ENCODE results near the gene SSTR5. TPM values are rescaled to one million over a fixed set of nuclear protein-coding genes. Genes with fewer than 3 reads are reported as not detected.

Gene SSTR5
- total RNA-seq, 2 experiments from 2014 or later, result not detected

- CTCF ChIA-PET, result no interaction called here
- no peaks in the 10 kb centered on the region for H3K4me1 Mint-ChIP-seq
- no peaks in the 10 kb centered on the region for H3K27me3 Mint-ChIP-seq
- POLR2A ChIA-PET, result no interaction called here
- H3K9me3 Mint-ChIP-seq, result no peaks in the 10 kb centered on the region
- H3K36me3 Mint-ChIP-seq (ENCODE audit: low read depth), result no peaks in the 10 kb centered on the region
- H3K4me3 Mint-ChIP-seq, result no peak overlapping the region
- DNase-seq, result no peak
- H3K27ac Mint-ChIP-seq, result no peak overlapping the region
Observed at GRCh38 chr16:1120577-1120941, 48.0 kb downstream of the SSTR5 start.

GRCh38 chr16:1121009-1121408 is 48.5 kb downstream of the SSTR5 start:
- no peaks in the 10 kb centered on the region for H3K9me3 Mint-ChIP-seq
- ChIA-PET CTCF (interaction anchor here (0.6 kb wide), 1 partner anchor 176 kb away, joined by 3 read pairs; no protein-coding TSS in a partner anchor), POLR2A (no interaction called here)
- no peak overlapping the region for H3K27ac Mint-ChIP-seq
- H3K36me3 Mint-ChIP-seq (ENCODE audit: low read depth), result no peaks in the 10 kb centered on the region
- no peak overlapping the region for H3K4me3 Mint-ChIP-seq
- DNase-seq, result no peak
- no peaks in the 10 kb centered on the region for H3K4me1 Mint-ChIP-seq
- no peaks in the 10 kb centered on the region for H3K27me3 Mint-ChIP-seq

- H3K27ac Mint-ChIP-seq, result no peak overlapping the region
- no peaks in the 10 kb centered on the region for H3K4me1 Mint-ChIP-seq
- H3K9me3 Mint-ChIP-seq, result no peaks in the 10 kb centered on the region
- DNase-seq, result no peak
- H3K4me3 Mint-ChIP-seq, result no peak overlapping the region
- H3K27me3 Mint-ChIP-seq, result no peaks in the 10 kb centered on the region
- POLR2A ChIA-PET, result no interaction called here
- CTCF ChIA-PET, result interaction anchor here (0.6 kb wide), 1 partner anchor 175 kb away, joined by 3 read pairs; no protein-coding TSS in a partner anchor
- no peaks in the 10 kb centered on the region for H3K36me3 Mint-ChIP-seq (ENCODE audit: low read depth)
Observed at GRCh38 chr16:1121601-1122397, 49.3 kb downstream of the SSTR5 start.

GRCh38 chr16:1122398-1122765 is 49.8 kb downstream of the SSTR5 start:
- H3K27ac Mint-ChIP-seq, result no peak overlapping the region
- CTCF ChIA-PET, result interaction anchor here (0.6 kb wide), 1 partner anchor 330 kb away, joined by 3 read pairs; no protein-coding TSS in a partner anchor
- H3K27me3 Mint-ChIP-seq, result no peaks in the 10 kb centered on the region
- DNase-seq, result no peak
- POLR2A ChIA-PET, result no interaction called here
- H3K4me3 Mint-ChIP-seq, result no peak overlapping the region
- H3K36me3 Mint-ChIP-seq (ENCODE audit: low read depth), result no peaks in the 10 kb centered on the region
- no peaks in the 10 kb centered on the region for H3K4me1 Mint-ChIP-seq
- no peaks in the 10 kb centered on the region for H3K9me3 Mint-ChIP-seq

- Mint-ChIP-seq H3K4me1 (no peaks in the 10 kb centered on the region), H3K9me3 (no peaks in the 10 kb centered on the region), H3K27me3 (no peaks in the 10 kb centered on the region), H3K27ac (peak overlapping the region; percentile 13), H3K36me3 (ENCODE audit: low read depth) (no peaks in the 10 kb centered on the region), H3K4me3 (no peak overlapping the region)
- DNase-seq, result no peak
- ChIA-PET CTCF (no interaction called here), POLR2A (no interaction called here)
Observed at GRCh38 chr16:1123525-1124230, 51.1 kb downstream of the SSTR5 start.

GRCh38 chr16:1124291-1124690 is 51.7 kb downstream of the SSTR5 start:
- DNase-seq, result no peak
- Mint-ChIP-seq H3K9me3 (no peaks in the 10 kb centered on the region), H3K27ac (no peak overlapping the region), H3K36me3 (ENCODE audit: low read depth) (no peaks in the 10 kb centered on the region), H3K4me3 (no peak overlapping the region), H3K4me1 (no peaks in the 10 kb centered on the region), H3K27me3 (no peaks in the 10 kb centered on the region)
- CTCF ChIA-PET, result no interaction called here
- POLR2A ChIA-PET, result no interaction called here

GRCh38 chr16:1124795-1125194 is 52.2 kb downstream of the SSTR5 start:
- DNase-seq, result no peak
- ChIA-PET CTCF (no interaction called here), POLR2A (no interaction called here)
- H3K27me3 Mint-ChIP-seq, result no peaks in the 10 kb centered on the region
- H3K4me3 Mint-ChIP-seq, result no peak overlapping the region
- no peaks in the 10 kb centered on the region for H3K36me3 Mint-ChIP-seq (ENCODE audit: low read depth)
- no peaks in the 10 kb centered on the region for H3K4me1 Mint-ChIP-seq
- no peak overlapping the region for H3K27ac Mint-ChIP-seq
- H3K9me3 Mint-ChIP-seq, result no peaks in the 10 kb centered on the region

- Mint-ChIP-seq H3K27me3 (no peaks in the 10 kb centered on the region), H3K9me3 (no peaks in the 10 kb centered on the region), H3K4me1 (no peaks in the 10 kb centered on the region), H3K36me3 (ENCODE audit: low read depth) (no peaks in the 10 kb centered on the region), H3K27ac (no peak overlapping the region), H3K4me3 (no peak overlapping the region)
- POLR2A ChIA-PET, result no interaction called here
- DNase-seq, result peak; percentile 20
- CTCF ChIA-PET, result no interaction called here
Observed at GRCh38 chr16:1125471-1125870, 52.9 kb downstream of the SSTR5 start.

- Mint-ChIP-seq H3K27me3 (no peaks in the 10 kb centered on the region), H3K36me3 (ENCODE audit: low read depth) (no peaks in the 10 kb centered on the region), H3K4me1 (no peaks in the 10 kb centered on the region), H3K9me3 (no peaks in the 10 kb centered on the region), H3K4me3 (no peak overlapping the region), H3K27ac (no peak overlapping the region)
- ChIA-PET CTCF (no interaction called here), POLR2A (no interaction called here)
- no peak for DNase-seq
Observed at GRCh38 chr16:1126044-1126443, 53.5 kb downstream of the SSTR5 start.

- H3K27ac Mint-ChIP-seq, result no peak overlapping the region
- ChIA-PET CTCF (no interaction called here), POLR2A (no interaction called here)
- no peaks in the 10 kb centered on the region for H3K36me3 Mint-ChIP-seq (ENCODE audit: low read depth)
- H3K4me3 Mint-ChIP-seq, result no peak overlapping the region
- no peaks in the 10 kb centered on the region for H3K4me1 Mint-ChIP-seq
- DNase-seq, result no peak
- no peaks in the 10 kb centered on the region for H3K9me3 Mint-ChIP-seq
- H3K27me3 Mint-ChIP-seq, result no peaks in the 10 kb centered on the region
Observed at GRCh38 chr16:1126586-1126985, 54.0 kb downstream of the SSTR5 start.

GRCh38 chr16:1127101-1127500 is 54.6 kb downstream of the SSTR5 start:
- H3K9me3 Mint-ChIP-seq, result no peaks in the 10 kb centered on the region
- no peaks in the 10 kb centered on the region for H3K4me1 Mint-ChIP-seq
- ChIA-PET POLR2A (no interaction called here), CTCF (no interaction called here)
- no peak for DNase-seq
- no peaks in the 10 kb centered on the region for H3K27me3 Mint-ChIP-seq
- no peak overlapping the region for H3K4me3 Mint-ChIP-seq
- no peak overlapping the region for H3K27ac Mint-ChIP-seq
- H3K36me3 Mint-ChIP-seq (ENCODE audit: low read depth), result no peaks in the 10 kb centered on the region

GRCh38 chr16:1127971-1128715 is 55.6 kb downstream of the SSTR5 start:
- DNase-seq, result no peak
- ChIA-PET CTCF (no interaction called here), POLR2A (no interaction called here)
- Mint-ChIP-seq H3K27ac (no peak overlapping the region), H3K36me3 (ENCODE audit: low read depth) (no peaks in the 10 kb centered on the region), H3K4me1 (no peaks in the 10 kb centered on the region), H3K4me3 (no peak overlapping the region), H3K27me3 (no peaks in the 10 kb centered on the region), H3K9me3 (no peaks in the 10 kb centered on the region)

GRCh38 chr16:1129106-1129960 is 56.8 kb downstream of the SSTR5 start:
- no peak for DNase-seq
- Mint-ChIP-seq H3K4me3 (no peak overlapping the region), H3K36me3 (ENCODE audit: low read depth) (no peaks in the 10 kb centered on the region), H3K27ac (no peak overlapping the region), H3K4me1 (no peaks in the 10 kb centered on the region), H3K27me3 (no peaks in the 10 kb centered on the region), H3K9me3 (no peaks in the 10 kb centered on the region)
- POLR2A ChIA-PET, result no interaction called here
- CTCF ChIA-PET, result no interaction called here
